ENCODE measurements around the gene ISCA1.

ISCA1 gene

DNA sequence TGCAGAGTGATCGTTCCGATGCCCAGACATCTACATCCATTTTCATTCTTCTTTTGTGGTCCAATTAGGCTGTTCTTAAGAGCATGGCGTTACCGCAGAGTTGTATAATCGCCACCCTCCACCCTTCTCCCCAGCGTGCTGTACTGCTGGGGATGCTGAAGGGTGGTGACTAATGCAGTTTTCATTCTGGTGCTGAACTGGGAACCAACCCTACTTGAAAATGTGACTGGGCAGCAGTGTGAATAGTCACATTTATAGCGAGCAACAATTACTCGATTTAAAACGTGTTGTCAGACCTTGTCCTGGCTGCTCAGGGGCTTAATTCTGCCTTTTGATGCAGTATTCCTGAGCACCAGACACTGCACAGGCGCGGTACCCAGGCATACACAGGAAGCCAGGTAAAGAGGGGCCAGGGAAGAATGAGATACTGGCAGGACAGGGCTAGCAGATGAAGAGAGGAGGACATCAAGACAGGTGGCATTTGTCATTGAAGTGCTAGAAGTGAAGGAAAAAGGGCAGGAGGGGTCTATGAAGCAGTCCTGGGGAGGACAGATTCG is 719 bp upstream of the ISCA1 start:
- no peak for DNase-seq

- DNase-seq: no peak
Observed at GRCh38 chr9:86281593-86282076, 703 bp downstream of the ISCA1 start.

- DNase-seq: no peak
Observed at GRCh38 chr9:86280580-86280979, 1.8 kb downstream of the ISCA1 start.

DNA sequence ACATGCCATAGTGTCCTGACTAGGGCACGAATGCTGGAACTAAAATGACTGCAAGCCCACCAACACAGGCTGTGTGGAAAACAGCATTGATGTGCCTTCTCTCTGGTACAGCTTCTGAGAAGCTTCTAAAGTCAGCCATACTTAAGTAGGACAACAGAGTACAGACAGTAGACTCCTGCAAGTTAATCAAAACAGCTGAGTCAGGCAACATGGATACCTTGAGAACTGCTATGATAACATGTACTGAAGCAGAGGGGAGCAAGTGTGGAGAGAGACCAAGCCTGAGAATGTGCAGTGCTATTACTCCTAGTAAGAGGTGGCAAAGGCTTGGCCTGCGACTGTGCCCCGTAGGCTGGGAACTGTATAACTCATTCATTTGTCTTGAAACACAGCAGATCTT is 2.5 kb downstream of the ISCA1 start:
- DNase-seq: no peak

GRCh38 chr9:86277072-86277471 is 5.3 kb downstream of the ISCA1 start:
- DNase-seq: no peak

DNA sequence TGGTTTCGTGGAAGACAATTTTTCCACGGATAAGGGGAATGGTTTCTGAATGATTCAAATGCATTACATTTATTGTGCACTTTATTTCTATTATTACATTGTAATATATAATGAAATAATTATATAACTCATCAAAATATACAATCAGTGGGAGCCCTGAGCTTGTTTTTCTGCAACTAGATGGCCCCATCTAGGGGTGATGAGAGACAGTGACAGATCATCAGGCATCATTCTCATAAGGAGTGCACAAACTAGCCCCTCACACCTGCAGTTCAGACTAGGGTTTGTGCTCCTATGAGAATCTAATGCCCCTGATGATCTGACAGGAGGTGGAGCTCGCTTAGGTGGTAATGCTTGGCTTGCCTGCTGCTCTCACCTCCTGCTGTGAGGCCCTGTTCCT is 6.4 kb downstream of the ISCA1 start:
- DNase-seq: no peak

DNA sequence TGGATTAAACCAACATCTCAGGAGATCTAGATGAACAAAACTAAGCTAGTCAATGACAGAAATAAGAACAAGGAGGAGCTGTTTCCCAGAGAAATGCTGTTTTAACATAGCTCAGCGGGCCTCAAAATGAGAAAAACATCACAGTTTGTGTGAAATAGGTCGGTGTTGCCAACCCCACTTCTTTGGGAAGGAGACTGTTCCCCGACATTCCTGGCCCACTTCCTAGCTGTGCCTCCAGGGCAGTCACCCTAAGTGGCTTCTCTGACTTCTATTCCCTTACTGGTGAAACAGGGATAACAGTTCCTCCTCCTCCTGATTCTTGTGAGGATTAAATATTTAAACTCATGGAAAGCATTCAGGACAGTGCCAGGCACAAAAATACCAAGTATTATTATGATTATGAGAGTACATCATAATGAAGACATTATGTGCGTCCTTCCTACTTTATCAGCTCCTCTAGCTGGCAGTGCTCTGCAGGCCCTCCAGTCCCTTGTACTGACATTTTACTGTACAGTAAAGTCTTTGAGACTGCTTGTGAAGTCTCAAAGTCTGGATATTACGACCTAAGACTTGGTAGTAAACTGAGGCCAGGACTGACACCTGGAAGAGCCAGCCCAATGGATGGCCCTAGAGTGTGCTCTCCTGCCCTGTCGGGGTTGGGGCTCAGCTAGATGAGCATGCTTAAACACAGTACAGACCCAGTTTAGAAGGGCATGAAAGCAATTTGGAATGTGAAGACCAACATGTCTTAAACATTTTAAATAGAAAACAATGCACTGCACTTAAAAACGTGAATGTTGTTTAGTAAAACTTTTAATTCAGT is 7.3 kb downstream of the ISCA1 start:
- DNase-seq: no peak

DNA sequence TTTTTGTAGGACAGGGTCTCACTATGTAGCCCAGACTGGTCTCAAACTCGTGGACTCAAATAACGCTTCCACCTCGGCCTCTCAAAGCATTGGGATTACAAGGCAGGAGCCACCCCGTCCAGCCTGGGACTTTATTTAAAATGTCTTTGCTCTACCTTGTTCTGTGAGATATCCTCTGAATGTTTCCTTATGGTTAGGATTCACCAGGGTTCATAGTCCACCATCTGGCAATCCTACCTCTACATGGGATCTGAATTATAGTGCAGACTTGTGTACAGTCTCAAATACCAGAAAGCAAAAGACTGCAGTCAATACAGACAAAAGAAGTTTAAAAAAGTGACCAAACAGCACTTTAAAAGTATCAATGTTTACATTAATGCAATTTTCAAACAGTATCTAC is 10.1 kb downstream of the ISCA1 start:
- DNase-seq: no peak

GRCh38 chr9:86263876-86264275 is 18.5 kb downstream of the ISCA1 start:
- DNase-seq: no peak

DNA sequence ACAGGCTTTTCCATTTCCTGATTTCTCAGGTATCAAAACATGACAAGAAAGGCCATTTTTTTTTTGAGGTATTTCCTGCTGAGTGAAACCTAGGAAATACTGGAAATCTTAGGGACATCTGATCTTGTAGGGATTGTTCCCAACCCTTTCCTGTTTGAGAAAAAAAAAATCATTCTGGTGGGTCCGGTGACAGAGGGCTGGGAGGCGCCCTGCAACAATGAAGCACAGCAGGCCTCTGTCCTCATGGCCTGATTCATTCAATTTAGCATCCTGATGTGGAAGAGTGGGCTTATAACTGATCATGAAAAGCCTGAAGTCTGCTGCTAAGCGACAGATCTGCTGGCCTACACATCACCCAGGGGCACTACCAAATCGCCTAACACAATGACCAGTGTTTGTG is 19.8 kb downstream of the ISCA1 start:
- DNase-seq: no peak

DNA sequence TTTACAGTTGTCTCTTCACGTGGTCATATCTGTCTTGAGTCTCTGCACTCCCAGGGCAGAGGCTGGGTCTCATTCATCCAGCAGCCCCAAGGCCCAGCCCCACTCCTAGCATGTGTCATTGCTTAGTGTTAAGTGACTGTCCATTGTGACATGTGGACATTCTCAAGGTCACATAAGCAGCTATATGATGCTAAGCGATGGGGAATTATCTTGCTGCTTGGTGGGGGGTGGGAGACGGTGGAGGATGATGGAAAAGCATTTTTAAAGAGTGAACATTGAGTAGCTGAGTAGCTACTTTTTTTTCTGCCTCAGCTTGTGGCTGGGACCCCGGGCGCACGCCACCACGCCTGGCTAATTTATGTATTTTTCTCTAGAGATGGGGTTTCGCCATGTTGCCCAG is 22.8 kb downstream of the ISCA1 start, which contains the start of gene C9orf153:
Gene C9orf153 (minus strand): TSS at position 101 of the 400 bp plus-strand sequence. CDS start 30,054 bp downstream, outside the sequence.
- DNase-seq: no peak

- no peak for DNase-seq
Observed at GRCh38 chr9:86257391-86257790, 24.9 kb downstream of the ISCA1 start.

GRCh38 chr9:86256653-86257052 is 25.7 kb downstream of the ISCA1 start:
- DNase-seq: no peak

DNA sequence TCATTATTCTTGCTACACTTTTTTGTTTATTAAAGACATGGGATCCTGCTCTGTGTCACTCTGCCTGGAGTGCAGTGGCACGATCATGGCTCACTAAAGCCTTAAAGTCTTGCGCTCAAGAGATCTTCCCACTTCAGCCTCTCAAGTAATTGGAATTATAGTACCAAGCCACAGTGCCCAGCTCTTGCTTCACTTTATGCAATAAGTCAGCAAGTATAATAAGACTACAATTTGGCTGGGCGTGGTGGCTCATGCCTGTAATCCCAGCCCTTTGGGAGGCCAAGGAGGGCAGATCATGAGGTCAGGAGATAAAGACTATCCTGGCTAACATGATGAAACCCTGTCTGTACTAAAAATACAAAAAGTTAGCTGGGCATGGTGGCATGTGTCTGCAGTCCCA is 28.8 kb downstream of the ISCA1 start:
- DNase-seq: no peak

DNA sequence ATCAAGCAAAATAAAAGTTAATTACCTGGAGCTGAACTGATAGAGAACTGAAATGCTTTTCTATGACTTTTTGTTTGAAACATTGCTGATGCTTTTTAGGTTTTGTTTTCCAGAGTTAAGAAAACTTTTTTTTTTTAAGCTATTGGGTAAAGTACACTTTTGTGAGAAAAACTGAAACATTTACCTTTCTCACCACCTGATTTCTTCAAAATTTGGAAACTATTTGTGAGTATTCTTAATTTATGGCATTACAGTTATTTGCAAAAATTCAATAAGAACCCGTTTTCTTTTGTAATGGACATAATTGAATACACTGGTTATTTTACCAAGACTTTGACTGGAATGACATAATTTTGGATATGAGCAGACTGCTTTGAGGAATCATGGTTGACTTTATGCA is 29.5 kb downstream of the ISCA1 start:
- DNase-seq: no peak

DNA sequence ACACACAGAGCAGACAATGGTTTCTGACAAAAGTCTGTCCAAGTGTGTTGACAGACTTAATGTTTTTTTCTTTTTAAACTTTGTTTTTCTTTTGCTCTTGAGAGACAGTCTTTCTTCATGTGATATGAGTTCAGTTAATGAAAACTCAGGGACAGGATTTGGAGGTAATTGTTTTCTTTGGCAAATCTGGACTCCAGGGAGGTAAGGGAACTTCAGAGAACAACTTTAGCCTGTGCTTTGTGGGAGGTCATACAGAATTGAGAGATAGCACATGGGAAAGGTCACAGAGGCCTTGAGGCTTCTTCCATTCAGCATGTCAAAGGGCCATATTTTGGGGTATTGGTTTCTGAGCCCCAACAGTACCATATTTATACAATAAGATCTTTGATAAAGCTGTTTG is 32.2 kb downstream of the ISCA1 start:
- no peak for DNase-seq

DNA sequence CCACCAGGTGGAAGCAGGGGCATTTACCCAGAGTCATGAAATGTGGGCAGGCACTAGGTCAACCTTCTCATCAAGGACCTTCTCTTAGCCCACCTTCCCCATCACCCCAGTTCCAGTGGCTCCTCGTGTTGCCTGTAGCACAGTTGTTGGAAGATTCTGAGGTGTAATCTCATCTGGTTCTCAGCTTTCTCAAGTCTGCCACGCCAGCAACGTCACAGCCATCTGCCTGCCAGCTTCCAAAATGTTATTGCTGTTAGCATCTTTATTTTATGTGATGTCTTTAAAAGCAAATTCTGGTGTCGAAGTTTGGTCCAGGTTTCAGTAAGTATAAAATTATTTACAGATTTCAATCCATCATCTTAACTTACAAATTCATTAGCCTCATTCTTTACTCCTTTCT is 33.6 kb downstream of the ISCA1 start:
- DNase-seq: no peak

DNA sequence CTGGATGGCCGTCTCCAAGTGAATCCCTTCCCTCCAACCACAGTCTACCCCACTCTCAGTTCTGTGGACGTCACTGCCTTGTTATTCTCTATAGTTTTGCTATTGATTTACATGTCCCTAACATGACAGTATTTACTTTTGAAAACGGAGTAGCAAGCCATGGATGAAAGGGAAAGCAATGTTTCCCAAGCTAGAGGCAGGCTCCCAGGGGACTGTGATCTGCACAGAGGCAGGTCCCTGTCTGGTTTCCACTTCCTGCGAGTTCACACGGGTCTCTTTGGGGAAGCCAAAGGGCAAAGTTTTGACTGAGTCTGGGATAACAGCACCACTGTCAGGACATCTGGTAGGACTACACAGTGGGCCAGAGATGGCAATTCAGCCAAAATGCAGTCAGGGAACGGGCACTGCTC is 35.6 kb downstream of the ISCA1 start:
- no peak for DNase-seq

DNA sequence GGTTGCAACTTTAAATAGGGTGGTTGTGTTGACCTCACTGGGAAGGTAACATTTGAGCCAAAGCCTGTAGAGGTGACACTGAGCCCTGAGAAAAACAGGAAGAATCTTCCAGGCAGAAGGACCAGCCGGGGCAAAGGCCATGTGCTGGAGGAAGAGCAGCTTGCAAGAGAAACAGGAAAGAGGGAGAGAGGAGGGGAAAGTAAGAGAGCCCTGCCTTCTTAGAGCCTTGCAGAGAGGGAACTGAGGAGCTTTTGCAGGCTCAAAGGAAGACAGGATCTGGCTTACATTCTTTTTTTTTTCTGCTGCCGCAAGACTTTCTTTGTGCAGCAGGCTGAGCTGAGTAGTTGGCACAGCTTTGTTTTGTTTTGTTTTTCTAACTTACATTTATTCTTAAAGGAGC is 40.3 kb downstream of the ISCA1 start:
- DNase-seq: no peak

- DNase-seq: no peak
Observed at GRCh38 chr9:86241216-86241615, 41.1 kb downstream of the ISCA1 start.

DNA sequence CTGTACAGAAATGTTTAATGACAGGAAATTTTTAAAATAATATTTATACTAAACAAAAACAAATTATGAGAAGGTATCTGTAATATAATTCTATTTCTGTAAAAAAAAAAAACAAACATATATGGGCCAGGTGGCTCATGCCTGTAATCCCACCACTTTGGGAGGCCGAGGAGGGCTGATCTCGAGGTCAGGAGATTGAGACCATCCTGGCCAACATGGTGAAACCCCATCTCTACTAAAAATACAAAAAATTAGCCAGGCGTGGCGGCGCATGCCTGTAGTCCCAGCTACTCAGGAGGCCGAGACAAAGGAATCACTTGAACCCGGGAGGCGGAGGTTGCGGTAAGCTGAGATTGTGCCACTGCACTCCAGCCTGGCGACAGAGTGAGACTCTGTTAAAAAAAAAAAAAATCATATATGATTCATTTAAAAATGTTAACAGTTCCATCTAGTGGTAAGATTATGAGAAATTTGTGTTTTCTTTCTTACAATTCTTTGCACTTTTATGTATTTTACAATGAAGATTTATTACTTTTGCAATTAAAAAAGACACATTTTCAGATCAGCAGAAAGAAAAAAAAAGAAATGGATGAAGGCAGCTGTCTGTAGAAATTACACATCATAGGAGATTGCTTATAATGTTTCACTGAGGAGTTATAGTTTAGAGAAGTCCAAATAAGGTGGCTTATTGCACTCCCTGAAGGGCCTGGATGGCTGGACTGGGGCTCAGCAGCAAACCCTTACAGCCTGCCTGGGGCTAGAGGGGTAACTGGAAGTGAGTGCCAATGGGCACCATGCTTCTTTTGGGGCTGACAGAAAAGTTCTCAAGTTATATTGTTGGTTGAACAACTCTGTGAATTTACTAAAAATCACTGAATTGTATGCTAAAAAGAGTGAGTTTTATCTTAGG is 43.2 kb downstream of the ISCA1 start:
- DNase-seq: no peak

GRCh38 chr9:86230858-86231257 is 51.5 kb downstream of the ISCA1 start:
- DNase-seq: no peak

DNA sequence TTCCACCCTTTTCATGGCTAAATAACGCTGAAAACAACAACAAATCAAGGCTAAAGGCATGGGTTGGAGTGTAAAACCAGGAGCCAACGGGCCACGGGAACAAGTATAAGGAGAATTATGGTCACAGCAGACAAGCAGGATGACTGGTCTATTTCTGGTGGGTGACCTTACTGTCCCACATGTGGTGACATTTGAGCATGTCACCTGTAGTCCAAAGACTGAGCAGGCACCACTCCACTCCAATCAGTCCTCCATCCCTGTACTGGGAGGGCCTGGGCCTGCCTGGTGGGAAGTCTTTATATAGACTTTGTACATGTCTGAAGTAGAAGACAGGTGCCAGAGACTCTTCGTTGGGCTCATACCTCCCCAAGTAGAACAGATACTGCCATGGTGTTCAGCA is 59.7 kb downstream of the ISCA1 start:
- no peak for DNase-seq

DNA sequence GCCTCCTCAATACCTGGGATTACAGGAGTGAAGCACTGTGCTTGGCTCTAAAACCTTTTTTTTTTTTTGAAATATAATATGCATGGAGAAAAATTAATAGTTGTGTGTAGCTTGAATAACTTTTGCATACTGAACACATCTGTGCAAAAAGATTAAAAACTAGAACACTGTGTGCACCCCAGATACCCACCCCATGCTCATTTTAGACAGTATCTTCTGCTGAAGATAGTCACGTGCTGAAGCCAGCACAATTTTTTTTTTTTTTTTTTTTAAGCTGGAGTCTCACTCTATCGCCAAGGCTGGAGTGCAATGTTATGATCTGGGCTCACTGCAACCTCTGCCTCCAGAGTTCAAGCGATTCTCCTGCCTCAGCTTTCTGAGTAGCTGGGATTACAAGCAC is 62.7 kb downstream of the ISCA1 start:
- no peak for DNase-seq
